ENCODE results near the gene MCEMP1.

DNA sequence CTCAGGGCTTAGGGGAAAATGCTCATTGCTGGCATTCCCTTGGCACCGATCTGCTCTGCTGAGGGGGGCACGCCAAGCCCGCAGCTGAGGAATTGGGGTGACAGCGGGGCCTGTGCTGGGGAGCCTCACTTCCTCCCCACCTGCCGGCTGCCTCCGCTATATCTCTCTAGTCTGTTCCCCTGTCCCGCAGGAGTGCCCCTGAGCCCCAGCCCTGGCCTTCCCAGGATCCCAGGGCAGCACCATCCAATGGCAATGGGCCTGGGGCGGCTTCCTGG is 30.5 kb upstream of the MCEMP1 start:
- TF ChIP-seq, protein P1, sequence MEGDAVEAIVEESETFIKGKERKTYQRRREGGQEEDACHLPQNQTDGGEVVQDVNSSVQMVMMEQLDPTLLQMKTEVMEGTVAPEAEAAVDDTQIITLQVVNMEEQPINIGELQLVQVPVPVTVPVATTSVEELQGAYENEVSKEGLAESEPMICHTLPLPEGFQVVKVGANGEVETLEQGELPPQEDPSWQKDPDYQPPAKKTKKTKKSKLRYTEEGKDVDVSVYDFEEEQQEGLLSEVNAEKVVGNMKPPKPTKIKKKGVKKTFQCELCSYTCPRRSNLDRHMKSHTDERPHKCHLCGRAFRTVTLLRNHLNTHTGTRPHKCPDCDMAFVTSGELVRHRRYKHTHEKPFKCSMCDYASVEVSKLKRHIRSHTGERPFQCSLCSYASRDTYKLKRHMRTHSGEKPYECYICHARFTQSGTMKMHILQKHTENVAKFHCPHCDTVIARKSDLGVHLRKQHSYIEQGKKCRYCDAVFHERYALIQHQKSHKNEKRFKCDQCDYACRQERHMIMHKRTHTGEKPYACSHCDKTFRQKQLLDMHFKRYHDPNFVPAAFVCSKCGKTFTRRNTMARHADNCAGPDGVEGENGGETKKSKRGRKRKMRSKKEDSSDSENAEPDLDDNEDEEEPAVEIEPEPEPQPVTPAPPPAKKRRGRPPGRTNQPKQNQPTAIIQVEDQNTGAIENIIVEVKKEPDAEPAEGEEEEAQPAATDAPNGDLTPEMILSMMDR (IDR thresholded peaks at IDR 0.05): no peak
- TF ChIP-seq POLR2AphosphoS5 (IDR thresholded peaks at IDR 0.05): no peak

Measured in breast epithelium (tissue), 3 donors.